ENCODE data around the gene SLC17A2.

SLC17A2 gene

DNA sequence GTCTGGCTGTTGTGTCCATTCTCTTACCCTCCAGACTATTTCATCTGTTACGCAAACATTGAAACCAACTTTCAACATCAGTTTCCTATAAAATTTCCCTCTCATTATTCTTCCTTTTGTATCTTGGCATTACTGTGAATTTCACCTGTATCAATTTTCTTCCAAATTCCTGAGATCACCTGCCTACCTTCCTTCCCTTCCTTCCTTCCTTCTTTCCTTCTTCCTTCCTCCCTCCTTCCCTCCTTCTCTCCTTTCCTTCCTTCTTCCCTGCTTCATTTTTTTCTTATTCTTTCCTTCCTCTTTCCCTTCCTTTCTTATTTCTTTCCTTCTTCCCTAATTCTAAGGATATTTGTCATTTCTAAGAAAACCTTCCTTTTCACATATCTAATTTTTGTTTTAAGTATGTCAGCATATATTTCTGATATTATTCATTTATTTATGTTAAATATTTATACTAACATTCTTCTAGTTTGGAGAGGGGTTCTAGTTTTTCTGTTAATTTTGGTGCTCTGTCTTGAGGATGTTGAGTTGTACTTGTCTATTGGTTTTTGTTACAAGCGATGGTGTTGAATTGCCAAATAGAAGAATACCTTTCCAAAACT is 51.7 kb downstream of the SLC17A2 start:
- DNase-seq = no peak

DNA sequence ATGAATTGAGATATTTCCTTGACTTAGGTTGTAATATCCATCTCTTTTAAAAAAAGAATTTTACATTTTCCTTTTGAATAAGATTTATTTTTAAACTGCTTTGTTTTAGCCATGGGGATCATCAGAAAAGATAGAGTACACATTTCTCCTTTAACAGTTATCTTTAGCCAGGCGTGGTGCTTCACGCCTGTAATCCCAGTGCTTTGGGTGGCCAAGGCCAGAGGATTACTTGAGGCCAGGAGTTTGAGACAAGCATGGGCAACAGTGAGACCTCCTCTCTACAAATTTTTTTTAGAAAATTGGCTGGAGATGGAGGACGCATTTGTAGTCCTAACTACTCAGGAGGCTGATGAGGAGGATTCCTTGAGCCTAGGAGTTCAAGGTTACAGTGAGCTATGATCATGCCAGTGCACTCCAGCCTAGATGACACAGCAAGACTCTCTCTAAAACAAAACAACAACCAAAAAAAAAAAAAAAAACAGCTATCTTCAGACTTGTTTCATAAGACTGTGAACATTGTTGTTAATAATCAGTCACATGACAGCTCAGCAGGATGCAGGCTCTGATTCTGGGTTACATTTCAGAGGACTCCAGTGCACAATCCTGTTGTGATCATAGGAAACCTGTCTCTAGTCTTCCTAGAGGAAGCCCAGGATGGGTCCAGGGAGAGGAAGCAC is 54.4 kb downstream of the SLC17A2 start:
- no peak for DNase-seq

DNA sequence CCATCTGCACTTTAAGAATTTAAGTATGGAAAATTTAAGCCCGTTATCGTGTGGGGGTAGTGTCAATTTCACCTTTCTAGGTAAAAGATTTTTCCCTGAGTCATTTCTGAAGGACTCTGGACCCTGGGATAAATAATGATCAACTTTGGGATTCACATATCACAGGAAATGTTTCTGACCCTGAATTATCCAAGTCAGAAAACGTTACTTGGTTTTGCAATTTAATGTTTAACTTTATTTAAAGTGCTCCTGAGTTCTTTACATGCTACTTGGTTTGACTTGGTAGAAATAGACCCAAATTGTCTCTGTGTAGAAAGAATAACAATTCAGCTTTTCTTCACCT is 55.0 kb downstream of the SLC17A2 start:
- DNase-seq = no peak

DNA sequence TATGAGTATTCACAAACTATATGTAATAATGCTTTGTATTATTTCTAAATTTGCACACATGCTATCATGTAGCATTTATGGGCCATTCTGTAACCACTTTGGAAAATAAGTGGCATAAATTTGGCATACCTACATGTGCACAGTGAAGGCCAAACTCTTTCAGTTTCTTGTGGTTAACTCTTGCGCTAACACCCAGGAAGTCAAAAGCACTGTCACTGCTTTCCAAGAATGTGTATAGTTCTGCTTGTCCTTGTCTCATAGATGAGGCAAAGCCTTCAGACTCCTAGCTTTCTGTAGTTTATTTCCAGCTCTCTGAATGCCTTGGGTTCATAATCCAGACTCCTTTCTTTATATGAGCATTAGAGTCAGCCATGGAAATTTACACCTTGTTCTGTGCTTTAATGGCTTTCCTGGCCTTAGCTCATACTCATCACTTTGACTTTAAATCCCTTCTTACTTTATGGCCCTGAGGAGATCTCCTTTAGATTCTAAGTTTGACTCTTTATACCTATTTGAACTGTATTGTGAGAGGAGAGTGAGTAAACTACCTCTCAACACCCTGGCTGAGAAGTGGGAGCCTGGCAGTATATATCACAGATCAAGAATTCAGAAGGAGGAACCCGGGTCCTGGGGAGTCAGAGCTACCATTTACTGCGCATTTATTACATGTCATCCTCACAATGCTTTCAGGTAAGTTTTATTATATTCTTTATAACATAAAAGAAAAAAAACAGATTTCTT is 55.5 kb downstream of the SLC17A2 start:
- DNase-seq = no peak

DNA sequence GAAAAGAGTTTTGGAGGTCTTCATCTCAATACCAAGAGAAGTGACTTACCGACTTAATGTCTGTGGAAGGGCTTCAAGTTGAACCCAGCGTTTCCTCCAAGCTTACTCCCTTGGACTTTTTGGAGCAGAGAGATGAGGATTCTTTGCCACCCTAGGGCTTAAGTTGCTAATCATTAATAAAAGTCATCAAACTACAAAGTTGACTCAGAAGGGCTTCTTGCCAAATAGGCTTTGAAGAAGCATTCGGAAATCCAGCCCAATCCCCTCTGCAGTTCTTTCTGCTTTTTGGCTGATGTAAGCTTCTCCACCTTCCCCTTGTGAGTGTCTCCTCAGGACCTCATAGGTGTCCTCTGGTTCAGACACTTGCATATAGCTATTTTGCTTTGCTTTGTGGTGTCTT is 56.4 kb downstream of the SLC17A2 start, which contains the start of gene SLC17A3:
SLC17A3 (minus strand) TSS at position 126 of the 400 bp plus-strand sequence. CDS start 5,856 bp downstream, outside the sequence.
- DNase-seq = no peak

DNA sequence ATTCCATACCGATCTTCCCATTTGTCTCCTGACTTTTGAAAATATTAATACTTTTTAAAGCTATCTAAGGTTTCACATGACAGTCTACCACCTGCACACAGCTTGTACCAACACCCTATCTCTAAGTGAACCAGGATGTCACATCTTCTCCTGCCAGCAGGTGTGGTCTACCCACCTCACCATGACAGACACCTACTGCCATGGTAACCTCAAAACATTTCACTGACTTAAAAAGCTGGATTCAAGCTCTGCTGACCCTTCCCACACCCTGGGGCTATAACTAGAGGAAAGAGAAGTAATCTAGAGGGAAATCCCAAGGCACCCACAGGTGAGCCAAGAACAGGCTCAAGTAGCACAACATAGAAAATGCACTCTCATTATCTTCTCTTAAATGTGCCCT is 57.7 kb downstream of the SLC17A2 start:
- DNase-seq = no peak

DNA sequence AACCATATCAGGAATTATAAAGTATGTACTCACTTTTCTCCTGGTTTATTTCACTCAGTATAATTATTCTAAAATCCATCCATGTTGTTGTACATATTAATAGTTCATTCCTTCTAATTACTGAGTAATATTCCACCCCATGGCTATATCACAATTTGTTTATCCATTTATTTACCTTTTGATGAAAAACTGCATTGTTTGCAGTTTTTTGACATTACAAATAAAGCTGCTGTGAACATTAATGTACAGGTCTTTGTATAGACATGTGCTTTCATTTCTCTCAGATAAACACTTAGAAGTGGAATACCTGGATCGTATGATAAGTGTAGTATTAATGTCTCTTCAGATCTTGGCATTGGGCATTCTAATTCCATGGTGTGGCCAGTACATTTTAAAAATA is 60.7 kb downstream of the SLC17A2 start:
- no peak for DNase-seq

DNA sequence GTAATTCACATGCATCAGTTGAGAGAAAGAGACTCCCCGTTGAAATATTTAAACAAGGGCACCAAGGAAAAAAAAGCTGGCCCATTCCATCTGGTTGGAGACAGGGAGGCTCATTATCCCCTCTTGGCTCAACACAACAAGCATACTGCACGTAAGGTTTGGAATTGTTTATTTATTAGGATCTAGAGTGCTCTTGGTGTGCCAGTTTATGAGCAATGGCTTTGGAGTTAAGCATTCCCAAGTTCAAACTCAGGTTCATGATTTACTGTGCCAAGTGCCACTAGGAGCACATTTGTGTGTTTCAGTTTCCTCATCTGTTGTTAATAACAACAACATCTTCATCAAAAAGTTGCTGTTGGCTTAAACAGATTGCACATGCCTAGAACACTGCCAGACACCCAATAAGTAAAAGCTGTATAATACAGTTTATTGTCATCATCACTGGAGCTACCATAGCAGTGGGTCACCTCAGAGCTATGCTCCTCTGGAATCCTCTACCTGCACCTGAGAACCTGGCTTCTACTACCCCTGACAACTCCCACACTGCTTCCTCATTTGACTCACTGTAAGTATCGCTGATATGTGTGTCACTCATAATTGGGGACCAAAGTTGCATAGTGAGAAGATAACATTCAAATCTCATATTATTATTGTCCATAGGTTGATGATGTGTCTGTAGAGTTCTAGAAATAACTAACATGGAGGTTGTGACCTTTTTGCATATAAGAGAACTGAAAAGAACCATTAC is 61.9 kb downstream of the SLC17A2 start:
- DNase-seq = no peak

DNA sequence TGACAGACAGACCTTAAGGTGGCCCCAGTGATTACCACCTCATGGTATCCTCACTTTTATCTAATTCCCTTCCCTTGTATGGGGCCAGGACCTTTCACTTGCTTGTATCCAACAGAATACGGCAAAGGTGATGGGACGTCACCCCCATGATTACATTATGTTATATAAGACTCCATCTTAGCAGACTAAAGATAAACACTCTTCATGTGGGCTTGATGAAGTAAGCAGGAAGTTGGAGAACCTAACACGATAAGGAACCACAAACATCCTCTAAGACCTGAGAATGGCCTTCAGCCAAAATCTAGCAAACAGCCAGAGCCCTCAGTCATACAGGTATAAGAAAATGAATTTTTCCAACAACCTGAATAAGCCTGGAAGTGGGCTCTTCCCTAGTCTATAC is 64.5 kb downstream of the SLC17A2 start:
- no peak for DNase-seq

DNA sequence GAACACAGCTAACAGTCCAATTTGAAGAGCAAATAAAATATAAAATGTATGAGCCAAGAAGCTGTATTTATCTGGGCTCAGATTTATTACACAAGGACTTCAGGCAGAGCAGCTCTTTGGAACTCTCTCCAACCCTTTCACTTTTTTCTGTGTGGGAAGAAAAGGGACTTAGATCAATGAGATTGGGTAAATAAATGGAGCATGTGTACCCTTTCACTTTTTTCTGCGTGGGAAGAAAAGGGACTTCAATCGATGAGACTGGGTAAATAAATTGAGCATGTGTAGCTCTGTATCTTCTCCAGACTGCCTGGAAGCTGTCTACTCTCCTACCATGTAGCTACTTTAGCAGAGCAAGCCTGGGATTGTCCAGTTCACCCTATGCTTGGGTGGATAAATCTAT is 67.1 kb downstream of the SLC17A2 start:
- DNase-seq = no peak

All from 8988T (cell line).